Measurements from ENCODE around the gene KCNN3.

- TF ChIP-seq CTCF (IDR thresholded peaks at IDR 0.05) (no peak), ZFX (IDR thresholded peaks at IDR 0.05; ENCODE audit: borderline replicate concordance) (no peak)
Observed at GRCh38 chr1:154748405-154748775, 121.7 kb downstream of the KCNN3 start.
